ENCODE data around the gene RLF.

The RLF gene

GRCh38 chr1:40239626-40240025, 78.4 kb downstream of the RLF start:
- in situ Hi-C loops (cut with MboI; ENCODE audit: low sequenced_read_pairs) = no loop called here

DNA sequence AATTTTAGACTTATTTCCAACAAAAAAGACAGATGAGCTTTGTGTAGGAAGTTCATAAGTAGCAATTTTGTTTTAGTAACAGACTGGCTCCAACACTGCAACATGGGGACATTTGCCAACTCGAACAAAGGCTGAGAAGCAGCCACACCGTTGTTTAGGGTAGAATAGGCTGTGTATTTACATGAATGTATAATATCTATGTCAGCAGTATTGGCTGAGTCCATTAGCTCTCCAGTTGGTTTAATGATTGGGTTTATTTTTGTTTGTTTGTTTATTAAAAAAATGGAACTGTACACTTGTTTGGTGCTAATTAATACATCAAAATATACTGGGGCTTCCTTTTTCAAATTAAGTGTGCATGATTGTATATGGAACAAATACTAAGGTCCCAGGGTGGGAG, 79.2 kb downstream of the RLF start:
- in situ Hi-C loops (cut with MboI; ENCODE audit: low sequenced_read_pairs) = no loop called here

DNA sequence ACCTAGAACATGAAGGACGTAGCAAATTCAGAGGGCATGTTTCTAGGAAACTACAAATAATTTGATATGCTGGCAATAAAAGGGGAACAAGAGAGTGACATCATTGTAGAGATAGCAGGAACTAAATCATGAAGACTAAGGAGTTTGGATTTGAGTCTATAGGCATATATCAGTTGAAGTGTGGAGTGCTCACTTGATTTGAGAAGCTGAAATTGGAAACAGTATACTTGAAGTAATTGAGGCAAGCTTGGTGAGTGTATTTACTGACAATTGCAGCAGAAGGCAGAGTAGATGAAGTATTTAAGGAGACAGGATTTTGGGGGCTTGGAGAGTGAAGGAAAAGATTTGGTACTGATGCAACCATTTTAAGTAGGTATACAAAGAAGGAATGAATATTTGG, 80.2 kb downstream of the RLF start:
- in situ Hi-C loops (cut with MboI; ENCODE audit: low sequenced_read_pairs) = no loop called here

DNA sequence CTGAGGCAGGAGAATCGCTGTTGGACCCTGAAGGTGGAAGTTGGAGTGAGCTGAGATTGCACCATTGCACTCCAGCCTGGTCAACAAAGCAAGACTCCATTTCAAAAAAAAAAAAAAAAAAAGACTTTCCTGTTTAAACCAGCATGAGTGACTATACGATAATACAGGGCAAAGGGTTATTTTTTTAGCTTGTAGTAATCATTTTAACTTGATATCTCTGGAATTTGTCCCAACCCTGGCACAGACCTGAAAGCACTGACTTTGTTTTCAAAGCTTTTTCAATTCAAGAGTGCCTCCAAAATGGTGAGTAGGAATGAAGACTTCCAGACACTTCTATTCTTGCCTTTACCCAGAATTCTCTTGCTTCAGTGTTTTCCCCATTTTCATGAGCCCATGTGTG, 82.2 kb downstream of the RLF start:
- in situ Hi-C loops (cut with MboI; ENCODE audit: low sequenced_read_pairs) = no loop called here

GRCh38 chr1:40244138-40244744, 83.1 kb downstream of the RLF start:
- in situ Hi-C loops (cut with MboI; ENCODE audit: low sequenced_read_pairs) = no loop called here

DNA sequence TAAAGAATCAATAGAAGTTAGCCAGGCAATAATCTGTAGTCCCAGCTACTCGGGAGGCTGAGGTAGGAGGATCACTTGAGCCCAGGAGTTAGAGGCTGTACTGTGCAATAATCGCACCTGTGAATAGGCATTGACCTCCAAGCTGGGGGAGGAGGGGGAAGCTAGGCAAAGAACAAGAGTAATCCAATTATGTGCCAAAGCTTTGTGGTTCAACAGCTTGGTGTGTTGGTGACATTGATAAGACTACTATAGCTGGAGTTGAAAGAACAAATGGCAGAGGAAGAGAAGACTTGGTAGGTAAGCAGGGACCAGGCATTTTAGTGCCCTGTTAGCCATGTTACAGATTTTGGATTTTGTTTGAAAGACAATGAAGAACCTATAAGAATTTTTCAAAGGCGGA, 84.5 kb downstream of the RLF start:
- in situ Hi-C loops (cut with MboI; ENCODE audit: low sequenced_read_pairs) = no loop called here

DNA sequence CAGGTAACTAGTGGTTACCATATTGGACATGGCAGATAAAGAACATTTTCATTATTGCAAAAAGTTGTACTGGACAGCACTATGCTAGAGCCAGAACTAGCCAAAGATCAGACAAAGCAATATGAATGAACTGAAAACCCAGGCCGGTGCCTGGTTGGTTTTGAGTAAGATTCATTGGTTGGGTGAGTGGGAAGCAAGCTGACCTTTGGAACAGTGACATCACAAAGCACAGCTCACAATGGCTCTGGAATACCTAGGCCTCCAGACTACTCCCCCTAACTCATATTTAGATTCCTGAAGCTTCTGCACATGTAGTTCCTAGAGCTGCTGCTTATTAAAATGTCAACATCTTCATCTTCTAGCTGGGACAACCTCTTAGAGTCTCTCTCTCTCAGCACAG, 86.5 kb downstream of the RLF start, which contains the start of gene TMCO2:
Gene TMCO2 (plus strand): TSS at position 283 of the 400 bp plus-strand sequence. CDS start 57 bp downstream, at position 340.
- in situ Hi-C loops (cut with MboI; ENCODE audit: low sequenced_read_pairs) = no loop called here

- in situ Hi-C loops (cut with MboI; ENCODE audit: low sequenced_read_pairs) = no loop called here
Observed at GRCh38 chr1:40248412-40248811, 87.2 kb downstream of the RLF start.

GRCh38 chr1:40251456-40251855, 90.3 kb downstream of the RLF start:
- in situ Hi-C loops (cut with MboI; ENCODE audit: low sequenced_read_pairs) = no loop called here

- in situ Hi-C loops (cut with MboI; ENCODE audit: low sequenced_read_pairs) = no loop called here
Observed at GRCh38 chr1:40252601-40253000, 91.4 kb downstream of the RLF start.

DNA sequence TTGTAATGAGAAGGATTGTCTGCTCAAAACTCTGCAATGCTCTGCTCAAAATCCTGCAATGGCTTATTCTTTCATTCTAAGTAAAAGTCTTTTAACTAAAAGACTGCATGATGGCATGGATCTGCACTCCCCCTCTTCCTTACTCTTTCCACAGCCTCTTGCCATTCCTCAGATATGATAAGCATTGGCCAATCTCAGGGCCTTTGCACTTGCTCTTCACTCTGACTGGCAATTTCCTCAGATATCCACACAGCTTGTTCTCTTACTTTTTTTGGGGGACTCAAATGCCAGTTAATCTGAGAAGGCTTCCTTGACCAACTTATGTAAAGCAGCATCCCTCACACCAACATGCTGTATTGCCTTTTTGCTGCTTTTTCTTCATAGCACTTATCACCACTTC, 94.0 kb downstream of the RLF start:
- in situ Hi-C loops (cut with MboI; ENCODE audit: low sequenced_read_pairs) = no loop called here

- in situ Hi-C loops (cut with MboI; ENCODE audit: low sequenced_read_pairs) = no loop called here
Observed at GRCh38 chr1:40256401-40257084, 95.4 kb downstream of the RLF start.

DNA sequence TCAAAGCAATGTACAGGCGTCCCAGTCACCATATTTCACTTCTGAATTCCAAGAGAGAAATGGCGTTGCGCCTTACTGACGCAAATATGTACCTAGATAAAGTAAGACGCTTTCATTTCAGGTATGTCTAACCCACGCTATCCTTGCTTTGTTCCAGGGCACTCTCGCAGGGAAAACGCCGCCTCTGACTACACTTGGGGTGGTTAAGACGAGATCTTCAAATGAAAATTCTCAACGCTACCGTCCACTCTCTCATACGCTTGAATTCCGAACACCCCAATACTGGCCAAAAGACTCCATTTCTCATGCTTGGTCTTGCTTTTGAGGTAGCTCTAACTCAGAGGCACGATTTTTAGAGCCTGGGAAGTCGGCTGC, 96.1 kb downstream of the RLF start:
- in situ Hi-C loops (cut with MboI; ENCODE audit: low sequenced_read_pairs) = no loop called here

DNA sequence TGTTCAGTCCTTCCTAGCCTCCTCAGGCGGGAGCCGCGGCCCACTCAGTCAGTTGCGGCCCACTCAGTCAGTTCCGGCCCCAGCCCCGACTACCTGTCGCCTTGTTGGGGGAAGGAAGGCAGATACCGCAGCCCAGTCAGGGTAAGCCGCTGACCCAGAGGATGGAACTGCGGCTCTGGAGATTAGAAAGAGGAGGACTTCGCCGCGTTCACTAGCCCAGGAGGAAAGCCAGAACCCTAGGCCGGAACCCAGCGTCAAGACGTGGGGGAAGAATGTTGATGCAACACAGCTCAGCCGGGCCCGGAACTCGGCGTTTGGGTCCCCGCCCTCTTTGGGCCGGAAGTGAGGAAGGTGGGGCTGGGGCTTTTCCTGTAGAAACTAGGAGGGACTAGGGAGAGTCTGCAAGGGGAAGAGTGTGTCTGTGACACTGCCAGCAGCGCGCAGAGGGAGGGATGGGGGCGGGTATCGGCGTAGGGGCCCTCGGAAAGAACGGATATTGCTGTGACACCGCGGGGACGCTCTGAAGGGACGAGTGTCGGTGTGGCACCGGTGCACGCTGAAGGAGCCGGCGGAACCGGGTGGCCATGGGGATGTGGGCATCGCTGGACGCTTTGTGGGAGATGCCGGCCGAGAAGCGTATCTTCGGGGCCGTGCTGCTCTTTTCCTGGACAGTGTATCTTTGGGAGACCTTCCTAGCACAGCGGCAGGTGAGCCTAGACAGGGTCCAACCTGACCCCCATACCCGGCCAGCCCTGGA, 96.7 kb downstream of the RLF start, which contains the start of gene ZMPSTE24:
Gene ZMPSTE24 (plus strand): TSS at position 549 of the 757 bp plus-strand sequence. CDS start 36 bp downstream, at position 585.
- in situ Hi-C loops (cut with MboI; ENCODE audit: low sequenced_read_pairs) = no loop called here

GRCh38 chr1:40258445-40258769, 97.2 kb downstream of the RLF start:
- in situ Hi-C loops (cut with MboI; ENCODE audit: low sequenced_read_pairs) = no loop called here

GRCh38 chr1:40264354-40264781, 103.2 kb downstream of the RLF start:
- in situ Hi-C loops (cut with MboI; ENCODE audit: low sequenced_read_pairs) = no loop called here

DNA sequence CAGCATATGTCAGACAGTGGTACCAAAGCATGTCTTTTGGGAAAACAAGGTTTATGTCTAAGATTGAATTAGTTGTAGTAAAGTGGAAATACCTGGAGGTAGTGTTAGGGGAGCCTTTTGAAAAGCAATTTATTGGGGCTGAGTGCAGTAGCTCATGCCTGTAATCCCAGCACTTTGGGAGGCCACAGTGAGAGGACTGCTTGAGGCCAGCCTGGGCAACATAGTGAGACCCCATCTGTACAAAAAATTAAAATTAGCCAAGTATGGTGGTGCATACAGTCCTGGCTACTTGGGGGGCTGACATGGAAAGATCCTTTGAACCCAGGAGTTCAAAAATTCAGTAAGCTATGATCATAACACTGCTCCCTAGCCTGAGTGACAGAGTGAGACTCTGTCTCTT, 104.1 kb downstream of the RLF start:
- in situ Hi-C loops (cut with MboI; ENCODE audit: low sequenced_read_pairs) = no loop called here

DNA sequence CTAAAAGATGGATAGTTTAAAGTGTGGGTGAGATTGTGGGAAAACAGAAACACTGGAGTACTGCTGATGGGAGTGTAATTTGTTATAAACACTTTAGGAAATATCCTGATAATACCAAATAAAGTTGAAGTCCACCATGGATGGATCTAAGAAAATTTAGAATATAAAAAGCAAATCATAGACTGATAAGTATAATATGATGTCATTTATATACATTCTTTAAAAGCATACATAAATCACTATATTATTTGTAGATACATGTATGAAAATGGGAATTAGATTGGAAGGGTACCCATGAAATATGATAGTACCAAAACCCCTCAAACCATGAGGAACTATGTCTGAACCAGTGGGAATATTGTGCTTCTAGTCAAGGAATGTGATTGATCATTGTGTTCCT, 104.7 kb downstream of the RLF start:
- in situ Hi-C loops (cut with MboI; ENCODE audit: low sequenced_read_pairs) = no loop called here

DNA sequence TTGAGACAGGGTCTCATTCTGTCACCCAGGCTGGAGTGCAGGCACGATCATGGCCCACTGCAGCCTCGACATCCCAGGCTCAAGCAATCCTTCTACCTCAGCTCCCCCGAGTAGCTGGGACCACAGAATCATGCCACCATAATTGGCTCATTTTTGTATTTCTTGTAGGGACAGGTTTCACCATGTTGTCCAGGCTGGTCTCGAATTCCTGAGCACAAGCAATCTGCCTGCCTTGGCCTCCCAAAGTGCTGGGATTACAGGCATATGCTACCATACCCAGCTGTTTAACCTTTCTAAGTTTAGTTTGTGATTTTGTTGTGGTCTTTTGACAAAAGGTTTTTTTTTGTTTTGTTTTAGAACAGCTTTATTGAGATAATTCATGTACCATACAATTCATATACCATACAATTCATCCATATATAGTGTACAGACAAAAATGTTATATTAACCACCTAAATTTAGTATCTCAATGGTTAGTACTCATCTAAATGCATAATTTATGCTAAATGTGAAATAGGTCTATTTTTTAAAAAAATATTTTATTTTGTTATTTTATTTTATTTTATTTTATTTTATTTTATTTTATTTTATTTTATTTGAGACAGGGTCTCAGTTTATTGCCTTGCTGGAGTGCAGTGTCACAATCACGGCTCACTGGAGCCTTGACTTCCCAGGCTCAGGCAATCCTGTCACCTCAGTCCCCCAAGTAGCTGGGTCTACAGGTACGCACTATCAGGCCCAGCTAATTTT, 105.8 kb downstream of the RLF start:
- in situ Hi-C loops (cut with MboI; ENCODE audit: low sequenced_read_pairs) = no loop called here

- in situ Hi-C loops (cut with MboI; ENCODE audit: low sequenced_read_pairs) = no loop called here
Observed at GRCh38 chr1:40267767-40268187, 106.6 kb downstream of the RLF start.

- in situ Hi-C loops (cut with MboI; ENCODE audit: low sequenced_read_pairs) = no loop called here
Observed at GRCh38 chr1:40268211-40268610, 107.0 kb downstream of the RLF start.
